Fibroblast of lung (primary cell): ENCODE results near the gene WDR31. TPM values are rescaled to one million over a fixed set of nuclear protein-coding genes. Genes with fewer than 3 reads are reported as not detected.

Experiments used
- DNase-seq, 2 donors: peaks; one replicate each; pipeline versions ENCODE4 v3.0.0 to v3.0.0-alpha.2; 2010; ENCODE audit warnings: low read depth in 2 of 2
- H2AFZ ChIP-seq: 2 replicates; pipeline ENCODE4 v1.5.1; 2012; ENCODE audit warnings: low read length, control low read depth, inconsistent platforms
- H3K27ac ChIP-seq: 2 replicates; pipeline ENCODE4 v1.5.1; 2011; ENCODE audit warnings: low read length, control low read depth; ENCODE audit not compliant: insufficient read depth
- H3K27me3 ChIP-seq: 2 replicates; pipeline ENCODE4 v1.5.1; 2011; ENCODE audit warnings: mild to moderate bottlenecking, low read length; ENCODE audit not compliant: control insufficient read depth, insufficient read depth
- H3K36me3 ChIP-seq: 2 replicates; pipeline ENCODE4 v1.5.1; 2011; ENCODE audit warnings: low read length; ENCODE audit not compliant: control insufficient read depth, insufficient read depth
- H3K4me1 ChIP-seq: 2 replicates; pipeline ENCODE4 v1.5.1; 2011; ENCODE audit warnings: low read length; ENCODE audit not compliant: control insufficient read depth, insufficient read depth; ENCODE audit errors: extremely low read depth
- H3K4me2 ChIP-seq: 2 replicates; pipeline ENCODE4 v1.5.1; 2011; ENCODE audit warnings: low read length, control low read depth; ENCODE audit not compliant: insufficient read depth; ENCODE audit errors: extremely low read depth
- H3K4me3 ChIP-seq, 4 experiments: fragments of 200-600 bp in 1 of 4; sonication (generic) in 1 of 4; replicated peaks in 1 of 4; 2 replicates each; pipeline ENCODE4 v1.5.1; 2011 to 2016; ENCODE audit warnings: low read length in 4 of 4, low read depth in 3 of 4, mild to moderate bottlenecking in 3 of 4, control low read depth in 2 of 4, inconsistent platforms in 1 of 4, mixed read lengths in 1 of 4; ENCODE audit not compliant: insufficient read depth in 1 of 4; ENCODE audit errors: control extremely low read depth in 1 of 4
- H3K79me2 ChIP-seq: 2 replicates; pipeline ENCODE4 v1.5.1; 2012; ENCODE audit warnings: mild to moderate bottlenecking, low read length, inconsistent platforms; ENCODE audit not compliant: control insufficient read depth, insufficient read depth
- H3K9ac ChIP-seq: 2 replicates; pipeline ENCODE4 v1.5.1; 2011; ENCODE audit warnings: mild to moderate bottlenecking, low read length, control low read depth; ENCODE audit not compliant: insufficient read depth
- H3K9me3 ChIP-seq: 2 replicates; pipeline ENCODE4 v1.5.1; 2012; ENCODE audit warnings: low read depth, low read length; ENCODE audit not compliant: control insufficient read depth, insufficient read depth
- H4K20me1 ChIP-seq: 2 replicates; pipeline ENCODE4 v1.5.1; 2011; ENCODE audit warnings: low read length; ENCODE audit not compliant: control insufficient read depth, insufficient read depth; ENCODE audit errors: extremely low read depth
- CTCF ChIP-seq, 2 donors: IDR thresholded peaks in 1 of 2; conservative IDR thresholded peaks in 1 of 2; 1 replicate in 1 of 2; 2 replicates in 1 of 2; pipeline ENCODE4 v1.5.1; 2011 to 2012; ENCODE audit warnings: low read length in 2 of 2, control low read depth in 1 of 2, inconsistent platforms in 1 of 2, low read depth in 1 of 2, mild to moderate bottlenecking in 1 of 2
- EZH2 ChIP-seq: IDR thresholded peaks from 2 replicates; pipeline ENCODE4 v1.5.1; 2012; ENCODE audit warnings: low read length, control low read depth, mild to moderate bottlenecking; ENCODE audit errors: missing control alignments
- polyA plus RNA-seq, 2 donors: library from polyadenylated mRNA; depleted of rRNA in 1 of 2; stranded (reverse) in 1 of 2; unstranded in 1 of 2; fragments of >200 nt; gene quantifications; 2 replicates each; pipeline ENCODE4 v1.2.1, GENCODE V29; 2011 to 2012; ENCODE audit warnings: missing spikeins in 1 of 2
- total RNA-seq: library from RNA; depleted of rRNA; stranded (reverse); fragments of >200 nt; gene quantifications from 2 replicates; pipeline ENCODE4 v1.2.1, GENCODE V29; 2014

Gene WDR31
- total and polyA plus RNA-seq, 2 donors (not counting 1 experiment from before 2014, with no cell fraction given): 1.6 to 4.0 TPM

GRCh38 chr9:113350107-113350661 lies 10.1 kb upstream of the WDR31 start:
- no peaks in the 10 kb centered on the region for H3K4me1 ChIP-seq
- H3K27ac ChIP-seq: no peak overlapping the region
- no peaks in the 10 kb centered on the region for H3K79me2 ChIP-seq
- H3K9ac ChIP-seq: no peak overlapping the region
- no peaks in the 10 kb centered on the region for H3K9me3 ChIP-seq
- DNase-seq: no peak
- TF ChIP-seq CTCF (conservative IDR thresholded peaks at IDR 0.05 in 1 of 2, IDR thresholded peaks at IDR 0.05 in 1 of 2; ENCODE audit: low read depth in 1 of 2, low read length in 2 of 2) (no peak), EZH2 (peak; percentile 95)
- no peak overlapping the region for H2AFZ ChIP-seq
- no peak overlapping the region for H3K4me3 ChIP-seq
- H3K4me2 ChIP-seq: peak overlapping the region; percentile 52
- no peaks in the 10 kb centered on the region for H4K20me1 ChIP-seq
- no peaks in the 10 kb centered on the region for H3K36me3 ChIP-seq
- peaks cover 32% of the 10 kb centered on the region for H3K27me3 ChIP-seq

GRCh38 chr9:113349445-113350094 lies 9.5 kb upstream of the WDR31 start, which contains the start of gene BSPRY:
Gene BSPRY (plus strand): TSS chr9:113349541. CDS start chr9:113349580, 39 bp downstream.
- Histone ChIP-seq H3K27me3 (peaks cover 32% of the 10 kb centered on the region), H2AFZ (no peak within 1 kb of the TSS)
- DNase-seq: no peak

More at GRCh38 chr9:113349445-113350094, 9.5 kb upstream of the WDR31 start, which contains the start of gene BSPRY:
- no peaks in the 10 kb centered on the region for H3K9me3 ChIP-seq
- peak within 1 kb of the TSS; percentile 52 for H3K4me2 ChIP-seq
- no peak within 1 kb of the TSS for H3K27ac ChIP-seq
- H3K9ac ChIP-seq: no peak within 1 kb of the TSS
- TF ChIP-seq EZH2: peak; percentile 15
- TF ChIP-seq CTCF (conservative IDR thresholded peaks at IDR 0.05 in 1 of 2, IDR thresholded peaks at IDR 0.05 in 1 of 2; ENCODE audit: low read depth in 1 of 2, low read length in 2 of 2): no peak
- peak within 1 kb of the TSS in 2 of 4 experiments; percentile 17 to 38 for H3K4me3 ChIP-seq
- no peaks in the 10 kb centered on the region for H3K79me2 ChIP-seq
- no peaks in the 10 kb centered on the region for H3K36me3 ChIP-seq
- H4K20me1 ChIP-seq: no peaks in the 10 kb centered on the region
- H3K4me1 ChIP-seq: no peaks in the 10 kb centered on the region
